ENCODE results near the gene ARHGAP8. TPM values are rescaled to one million over a fixed set of nuclear protein-coding genes. Genes with fewer than 3 reads are reported as not detected.

The ARHGAP8 gene
- total RNA-seq, 1 donor from 2014 or later, result 2.8 TPM

DNA sequence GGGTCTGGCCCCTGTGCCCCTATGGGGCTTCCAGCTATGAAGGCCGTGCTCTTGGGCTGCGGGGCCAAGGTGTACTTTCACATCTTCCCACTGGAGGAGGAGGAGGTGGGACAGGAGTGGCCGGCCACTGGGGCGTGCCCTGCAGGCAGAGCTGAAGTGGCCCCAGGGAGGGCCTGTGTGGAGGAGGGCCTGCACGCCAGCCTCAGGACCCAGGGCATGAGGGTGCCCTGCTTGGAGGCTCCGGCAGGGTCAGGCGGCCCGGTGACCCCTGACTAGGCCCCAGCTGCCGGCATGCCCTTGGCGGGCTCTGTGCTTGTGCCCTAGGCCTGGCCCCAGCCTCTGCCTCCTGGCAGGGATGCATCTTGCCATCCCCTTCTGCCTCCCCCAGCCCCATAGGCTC is 45.2 kb upstream of the ARHGAP8 start:
- H4K20me1 ChIP-seq (ENCODE audit: insufficient read depth, low read length), result peaks cover 69% of the 10 kb centered on the region
- peaks cover 26% of the 10 kb centered on the region for H3K79me2 ChIP-seq (ENCODE audit: insufficient read depth, low read length)
- no peak overlapping the region for H3K9ac ChIP-seq (ENCODE audit: low read length)
- Mint-ChIP-seq H3K4me1 (ENCODE audit: low read depth, unreplicated experiment) (peaks cover 4% of the 10 kb centered on the region), H3K4me3 (ENCODE audit: unreplicated experiment) (no peak overlapping the region), H3K36me3 (ENCODE audit: low read depth, unreplicated experiment) (peaks cover 11% of the 10 kb centered on the region), H3K27ac (ENCODE audit: unreplicated experiment) (no peak overlapping the region), H3K9me3 (ENCODE audit: unreplicated experiment) (no peaks in the 10 kb centered on the region), H3K27me3 (ENCODE audit: low read depth, unreplicated experiment) (peaks cover 2% of the 10 kb centered on the region)
- H3K9me3 ChIP-seq (ENCODE audit: insufficient read depth, low read depth, low read length), result no peaks in the 10 kb centered on the region
- H2AFZ ChIP-seq (ENCODE audit: low read depth, low read length), result no peak overlapping the region
- FAIRE-seq (no peak), DNase-seq (ENCODE audit: low read depth) (no peak)
- H3K27ac ChIP-seq (ENCODE audit: low read depth, low read length), result no peak overlapping the region
- no peak overlapping the region for H3K4me3 ChIP-seq (ENCODE audit: insufficient read depth, low read depth, low read length)
- peaks cover 11% of the 10 kb centered on the region for H3K4me1 ChIP-seq (ENCODE audit: insufficient read depth, low read length)
- no peaks in the 10 kb centered on the region for H3K27me3 ChIP-seq (ENCODE audit: insufficient read depth, low read length)
- no peaks in the 10 kb centered on the region for H3K36me3 ChIP-seq (ENCODE audit: insufficient read depth, low read length)
- H3K4me2 ChIP-seq (ENCODE audit: low read length), result no peak overlapping the region
- TF ChIP-seq, protein P1, sequence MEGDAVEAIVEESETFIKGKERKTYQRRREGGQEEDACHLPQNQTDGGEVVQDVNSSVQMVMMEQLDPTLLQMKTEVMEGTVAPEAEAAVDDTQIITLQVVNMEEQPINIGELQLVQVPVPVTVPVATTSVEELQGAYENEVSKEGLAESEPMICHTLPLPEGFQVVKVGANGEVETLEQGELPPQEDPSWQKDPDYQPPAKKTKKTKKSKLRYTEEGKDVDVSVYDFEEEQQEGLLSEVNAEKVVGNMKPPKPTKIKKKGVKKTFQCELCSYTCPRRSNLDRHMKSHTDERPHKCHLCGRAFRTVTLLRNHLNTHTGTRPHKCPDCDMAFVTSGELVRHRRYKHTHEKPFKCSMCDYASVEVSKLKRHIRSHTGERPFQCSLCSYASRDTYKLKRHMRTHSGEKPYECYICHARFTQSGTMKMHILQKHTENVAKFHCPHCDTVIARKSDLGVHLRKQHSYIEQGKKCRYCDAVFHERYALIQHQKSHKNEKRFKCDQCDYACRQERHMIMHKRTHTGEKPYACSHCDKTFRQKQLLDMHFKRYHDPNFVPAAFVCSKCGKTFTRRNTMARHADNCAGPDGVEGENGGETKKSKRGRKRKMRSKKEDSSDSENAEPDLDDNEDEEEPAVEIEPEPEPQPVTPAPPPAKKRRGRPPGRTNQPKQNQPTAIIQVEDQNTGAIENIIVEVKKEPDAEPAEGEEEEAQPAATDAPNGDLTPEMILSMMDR (IDR thresholded peaks at IDR 0.05; ENCODE audit: insufficient read depth, low read depth, low read length), result no peak
- no peak for TF ChIP-seq EZH2 (IDR thresholded peaks at IDR 0.05; ENCODE audit: insufficient read depth, low read length)

- FAIRE-seq, result no peak
- H3K9ac ChIP-seq (ENCODE audit: low read length), result no peak overlapping the region
- peaks cover 11% of the 10 kb centered on the region for H3K4me1 ChIP-seq (ENCODE audit: insufficient read depth, low read length)
These were observed 44.6 kb upstream of the ARHGAP8 start for GRCh38 chr22:44707752-44708151.

DNA sequence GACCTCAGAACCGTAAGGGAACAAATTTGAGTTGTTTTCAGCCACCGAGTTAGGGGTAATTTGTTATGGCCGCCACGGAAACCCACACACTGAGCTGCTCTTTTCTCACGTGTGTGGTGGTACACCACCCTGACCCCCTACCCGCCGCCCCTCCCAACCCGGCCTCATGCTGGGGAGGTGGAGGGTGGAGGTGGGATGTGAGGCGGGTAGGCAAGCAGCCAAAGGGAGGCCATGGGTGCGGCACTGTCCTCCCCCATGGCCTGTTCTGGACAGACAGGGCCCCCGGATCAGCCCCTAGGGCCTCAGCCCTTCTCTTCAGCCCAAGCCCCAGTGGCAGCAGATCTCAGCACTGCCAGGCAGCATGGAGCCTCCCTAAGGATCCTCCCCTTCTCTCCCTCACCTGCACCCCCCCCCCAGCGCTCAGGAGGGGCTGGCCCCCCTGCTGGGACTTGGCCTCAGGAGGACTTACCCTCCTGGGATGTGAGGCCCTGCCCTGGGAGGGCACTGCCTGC is 42.4 kb upstream of the ARHGAP8 start:
- no peak overlapping the region for H3K9ac ChIP-seq (ENCODE audit: low read length)
- H4K20me1 ChIP-seq (ENCODE audit: insufficient read depth, low read length), result peaks cover 65% of the 10 kb centered on the region
- H3K4me1 ChIP-seq (ENCODE audit: insufficient read depth, low read length), result peaks cover 5% of the 10 kb centered on the region
- Mint-ChIP-seq H3K27ac (ENCODE audit: unreplicated experiment) (no peak overlapping the region), H3K4me1 (ENCODE audit: low read depth, unreplicated experiment) (no peaks in the 10 kb centered on the region), H3K9me3 (ENCODE audit: unreplicated experiment) (no peaks in the 10 kb centered on the region), H3K27me3 (ENCODE audit: low read depth, unreplicated experiment) (peaks cover 2% of the 10 kb centered on the region), H3K4me3 (ENCODE audit: unreplicated experiment) (no peak overlapping the region), H3K36me3 (ENCODE audit: low read depth, unreplicated experiment) (peaks cover 17% of the 10 kb centered on the region)
- no peaks in the 10 kb centered on the region for H3K27me3 ChIP-seq (ENCODE audit: insufficient read depth, low read length)
- no peak overlapping the region for H3K27ac ChIP-seq (ENCODE audit: low read depth, low read length)
- peaks cover 10% of the 10 kb centered on the region for H3K79me2 ChIP-seq (ENCODE audit: insufficient read depth, low read length)
- DNase-seq (ENCODE audit: low read depth) (no peak), FAIRE-seq (no peak)
- no peak overlapping the region for H2AFZ ChIP-seq (ENCODE audit: low read depth, low read length)
- no peak overlapping the region for H3K4me3 ChIP-seq (ENCODE audit: insufficient read depth, low read depth, low read length)
- no peaks in the 10 kb centered on the region for H3K9me3 ChIP-seq (ENCODE audit: insufficient read depth, low read depth, low read length)
- TF ChIP-seq, protein P1 (IDR thresholded peaks at IDR 0.05; ENCODE audit: insufficient read depth, low read depth, low read length), result no peak
- TF ChIP-seq EZH2 (IDR thresholded peaks at IDR 0.05; ENCODE audit: insufficient read depth, low read length), result no peak
- H3K4me2 ChIP-seq (ENCODE audit: low read length), result no peak overlapping the region
- H3K36me3 ChIP-seq (ENCODE audit: insufficient read depth, low read length), result no peaks in the 10 kb centered on the region

More at GRCh38 chr22:44707752-44708151, 44.6 kb upstream of the ARHGAP8 start:
- Histone ChIP-seq H3K27me3 (ENCODE audit: insufficient read depth, low read length) (no peaks in the 10 kb centered on the region), H3K4me2 (ENCODE audit: low read length) (no peak overlapping the region), H3K27ac (ENCODE audit: low read depth, low read length) (no peak overlapping the region), H3K36me3 (ENCODE audit: insufficient read depth, low read length) (no peaks in the 10 kb centered on the region), H4K20me1 (ENCODE audit: insufficient read depth, low read length) (peaks cover 74% of the 10 kb centered on the region), H3K79me2 (ENCODE audit: insufficient read depth, low read length) (peaks cover 26% of the 10 kb centered on the region), H3K9me3 (ENCODE audit: insufficient read depth, low read depth, low read length) (no peaks in the 10 kb centered on the region), H2AFZ (ENCODE audit: low read depth, low read length) (no peak overlapping the region), H3K4me3 (ENCODE audit: insufficient read depth, low read depth, low read length) (no peak overlapping the region)
- TF ChIP-seq EZH2 (IDR thresholded peaks at IDR 0.05; ENCODE audit: insufficient read depth, low read length), result no peak
- TF ChIP-seq, protein P1 (IDR thresholded peaks at IDR 0.05; ENCODE audit: insufficient read depth, low read depth, low read length), result no peak
- Mint-ChIP-seq H3K27me3 (ENCODE audit: low read depth, unreplicated experiment) (peaks cover 2% of the 10 kb centered on the region), H3K27ac (ENCODE audit: unreplicated experiment) (no peak overlapping the region), H3K4me3 (ENCODE audit: unreplicated experiment) (no peak overlapping the region), H3K9me3 (ENCODE audit: unreplicated experiment) (no peaks in the 10 kb centered on the region), H3K4me1 (ENCODE audit: low read depth, unreplicated experiment) (peaks cover 4% of the 10 kb centered on the region), H3K36me3 (ENCODE audit: low read depth, unreplicated experiment) (peaks cover 11% of the 10 kb centered on the region)
- peak; percentile 30 for DNase-seq (ENCODE audit: low read depth)
